ENCODE data around the gene ALS2.
A peak's percentile ranks its signal among the peaks of the same experiment; 100 is the strongest.
"Not testable (repeated sequence)": the region's sequence is repeated elsewhere in the genome, so short reads cannot be mapped to it uniquely, and the experiment has no call there.

ALS2 gene

GRCh38 chr2:201780674-201781493 is at the start of gene ALS2:
Gene ALS2, minus strand, starts transcription at chr2:201780933. Its CDS starts 12,048 bp downstream, at chr2:201768885.
- peak; percentile 80 to 89 for DNase-seq (ENCODE audit: extremely low read depth in 1 of 2, low read depth in 1 of 2)

GRCh38 chr2:201828220-201828619 is 47.5 kb upstream of the ALS2 start:
- no peak for DNase-seq (ENCODE audit: extremely low read depth in 1 of 2, low read depth in 1 of 2)

- no peak for DNase-seq (ENCODE audit: extremely low read depth in 1 of 2, low read depth in 1 of 2)
These were observed 46.9 kb upstream of the ALS2 start for GRCh38 chr2:201827621-201828020.

GRCh38 chr2:201824212-201824611 is 43.5 kb upstream of the ALS2 start:
- DNase-seq (ENCODE audit: extremely low read depth in 1 of 2, low read depth in 1 of 2): no peak

- DNase-seq (ENCODE audit: extremely low read depth in 1 of 2, low read depth in 1 of 2): no peak
These were observed 40.3 kb upstream of the ALS2 start for GRCh38 chr2:201821080-201821479.

GRCh38 chr2:201820383-201821007 is 39.8 kb upstream of the ALS2 start:
- no peak for DNase-seq (ENCODE audit: extremely low read depth in 1 of 2, low read depth in 1 of 2)

GRCh38 chr2:201816657-201817575 is 36.2 kb upstream of the ALS2 start:
- no peak for DNase-seq (ENCODE audit: extremely low read depth in 1 of 2, low read depth in 1 of 2)

- DNase-seq (ENCODE audit: extremely low read depth in 1 of 2, low read depth in 1 of 2): no peak
These were observed 33.4 kb upstream of the ALS2 start for GRCh38 chr2:201813996-201814760.

- not testable (repeated sequence) for DNase-seq (ENCODE audit: extremely low read depth in 1 of 2, low read depth in 1 of 2)
These were observed 29.9 kb upstream of the ALS2 start for GRCh38 chr2:201810604-201811003.

GRCh38 chr2:201809633-201810032 is 28.9 kb upstream of the ALS2 start:
- DNase-seq (ENCODE audit: extremely low read depth in 1 of 2, low read depth in 1 of 2): no peak

GRCh38 chr2:201808027-201808426 is 27.3 kb upstream of the ALS2 start:
- DNase-seq (ENCODE audit: extremely low read depth in 1 of 2, low read depth in 1 of 2): no peak

- no peak for DNase-seq (ENCODE audit: extremely low read depth in 1 of 2, low read depth in 1 of 2)
These were observed 26.8 kb upstream of the ALS2 start for GRCh38 chr2:201807452-201807999.

- no peak for DNase-seq (ENCODE audit: extremely low read depth in 1 of 2, low read depth in 1 of 2)
These were observed 25.9 kb upstream of the ALS2 start, which contains the start of gene CDK15 for GRCh38 chr2:201806442-201807170. Gene CDK15, plus strand, starts transcription at chr2:201806537. Its CDS starts 128 bp downstream, at chr2:201806665.

- DNase-seq (ENCODE audit: extremely low read depth in 1 of 2, low read depth in 1 of 2): not testable (repeated sequence)
These were observed 18.2 kb upstream of the ALS2 start for GRCh38 chr2:201798914-201799285.

GRCh38 chr2:201798252-201798913 is 17.6 kb upstream of the ALS2 start:
- DNase-seq (ENCODE audit: extremely low read depth in 1 of 2, low read depth in 1 of 2): no peak

GRCh38 chr2:201797175-201797840 is 16.6 kb upstream of the ALS2 start:
- DNase-seq (ENCODE audit: extremely low read depth in 1 of 2, low read depth in 1 of 2): no peak

GRCh38 chr2:201796478-201796865 is 15.7 kb upstream of the ALS2 start:
- no peak for DNase-seq (ENCODE audit: extremely low read depth in 1 of 2, low read depth in 1 of 2)
